ENCODE measurements around the gene CRYGA.
"Not testable (repeated sequence)": the region's sequence is repeated elsewhere in the genome, so short reads cannot be mapped to it uniquely, and the experiment has no call there.

CRYGA gene

GRCh38 chr2:208128136-208128535 is 35.3 kb downstream of the CRYGA start:
- FAIRE-seq (no peak), DNase-seq (ENCODE audit: insufficient read length, low spot score) (no peak)

GRCh38 chr2:208127090-208127489 is 36.3 kb downstream of the CRYGA start:
- no peak for DNase-seq (ENCODE audit: insufficient read length, low spot score)

GRCh38 chr2:208125251-208125650 is 38.1 kb downstream of the CRYGA start:
- no peak for FAIRE-seq
- DNase-seq (ENCODE audit: insufficient read length, low spot score) = no peak

More at GRCh38 chr2:208127090-208127489, 36.3 kb downstream of the CRYGA start:
- no peak for FAIRE-seq

- DNase-seq (ENCODE audit: insufficient read length, low spot score); FAIRE-seq: not testable (repeated sequence)
These were observed 39.2 kb downstream of the CRYGA start, which contains the start of gene CRYGD for GRCh38 chr2:208124013-208124715. CRYGD (minus strand) TSS chr2:208124524; CDS start chr2:208124473, 51 bp downstream.

GRCh38 chr2:208122248-208122647 is 41.1 kb downstream of the CRYGA start:
- no peak for DNase-seq (ENCODE audit: insufficient read length, low spot score)
- FAIRE-seq = no peak

- no peak for FAIRE-seq
- no peak for DNase-seq (ENCODE audit: insufficient read length, low spot score)
These were observed 44.5 kb downstream of the CRYGA start for GRCh38 chr2:208118918-208119317.

GRCh38 chr2:208117390-208117789 is 46.0 kb downstream of the CRYGA start:
- FAIRE-seq; DNase-seq (ENCODE audit: insufficient read length, low spot score): not testable (repeated sequence)

- no peak for FAIRE-seq
These were observed 50.4 kb downstream of the CRYGA start for GRCh38 chr2:208112969-208113368.

GRCh38 chr2:208112273-208112745 is 51.1 kb downstream of the CRYGA start:
- DNase-seq (ENCODE audit: insufficient read length, low spot score); FAIRE-seq: not testable (repeated sequence)

More at GRCh38 chr2:208112969-208113368, 50.4 kb downstream of the CRYGA start:
- no peak for DNase-seq (ENCODE audit: insufficient read length, low spot score)

Measured in GM19239 (cell line).